ENCODE measurements around the gene TAF15. TPM values are rescaled to one million over a fixed set of nuclear protein-coding genes. Genes with fewer than 3 reads are reported as not detected.

TAF15 gene
- total RNA-seq, 4 donors from 2014 or later = 25.2 to 39.5 (median 31.6) TPM

DNA sequence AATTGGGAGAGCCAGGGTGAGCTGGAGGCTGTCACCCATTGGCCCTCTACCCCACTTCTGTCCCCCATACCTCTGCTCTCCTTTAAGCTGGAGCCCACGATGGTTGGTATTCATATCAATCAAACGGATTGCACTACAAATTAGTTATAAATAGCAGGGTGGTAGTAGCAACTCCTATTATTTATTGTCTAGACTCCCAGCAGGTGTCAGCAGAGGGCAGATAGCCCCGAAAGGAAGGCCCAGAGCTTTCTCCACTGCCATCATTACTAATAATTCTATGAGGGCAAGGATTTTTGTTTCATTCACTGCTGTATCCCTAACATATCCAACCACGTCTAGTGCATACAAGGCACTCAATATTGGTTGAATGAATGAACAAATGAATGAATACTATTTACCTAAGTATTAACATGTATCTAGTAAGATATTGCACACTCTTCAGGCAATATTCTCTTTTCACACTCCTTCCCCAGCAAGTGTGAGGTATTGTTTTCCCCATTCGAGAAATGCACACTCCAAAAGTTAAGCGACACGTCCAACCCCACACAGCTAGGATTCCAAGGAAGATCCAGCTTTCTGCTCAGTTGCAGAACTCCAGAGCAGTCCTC lies 42.3 kb upstream of the TAF15 start:
- in situ Hi-C loops (cut with MboI; ENCODE audit: low sequenced_read_pairs in 4 of 4) = loop anchor here in 2 of 4 donors (5.0 kb wide), 2 partner anchors 35 to 40 kb away; partner anchors contain the start of gene TAF15 (in 1 of the 2)
- TF ChIP-seq, protein P1, sequence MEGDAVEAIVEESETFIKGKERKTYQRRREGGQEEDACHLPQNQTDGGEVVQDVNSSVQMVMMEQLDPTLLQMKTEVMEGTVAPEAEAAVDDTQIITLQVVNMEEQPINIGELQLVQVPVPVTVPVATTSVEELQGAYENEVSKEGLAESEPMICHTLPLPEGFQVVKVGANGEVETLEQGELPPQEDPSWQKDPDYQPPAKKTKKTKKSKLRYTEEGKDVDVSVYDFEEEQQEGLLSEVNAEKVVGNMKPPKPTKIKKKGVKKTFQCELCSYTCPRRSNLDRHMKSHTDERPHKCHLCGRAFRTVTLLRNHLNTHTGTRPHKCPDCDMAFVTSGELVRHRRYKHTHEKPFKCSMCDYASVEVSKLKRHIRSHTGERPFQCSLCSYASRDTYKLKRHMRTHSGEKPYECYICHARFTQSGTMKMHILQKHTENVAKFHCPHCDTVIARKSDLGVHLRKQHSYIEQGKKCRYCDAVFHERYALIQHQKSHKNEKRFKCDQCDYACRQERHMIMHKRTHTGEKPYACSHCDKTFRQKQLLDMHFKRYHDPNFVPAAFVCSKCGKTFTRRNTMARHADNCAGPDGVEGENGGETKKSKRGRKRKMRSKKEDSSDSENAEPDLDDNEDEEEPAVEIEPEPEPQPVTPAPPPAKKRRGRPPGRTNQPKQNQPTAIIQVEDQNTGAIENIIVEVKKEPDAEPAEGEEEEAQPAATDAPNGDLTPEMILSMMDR (IDR thresholded peaks at IDR 0.05 in 4 of 5, conservative IDR thresholded peaks at IDR 0.05 in 1 of 5) = peak in 3 of 5 experiments; percentile 23 to 43 (median 32)
- TF ChIP-seq POLR2A (IDR thresholded peaks at IDR 0.05) = no peak

DNA sequence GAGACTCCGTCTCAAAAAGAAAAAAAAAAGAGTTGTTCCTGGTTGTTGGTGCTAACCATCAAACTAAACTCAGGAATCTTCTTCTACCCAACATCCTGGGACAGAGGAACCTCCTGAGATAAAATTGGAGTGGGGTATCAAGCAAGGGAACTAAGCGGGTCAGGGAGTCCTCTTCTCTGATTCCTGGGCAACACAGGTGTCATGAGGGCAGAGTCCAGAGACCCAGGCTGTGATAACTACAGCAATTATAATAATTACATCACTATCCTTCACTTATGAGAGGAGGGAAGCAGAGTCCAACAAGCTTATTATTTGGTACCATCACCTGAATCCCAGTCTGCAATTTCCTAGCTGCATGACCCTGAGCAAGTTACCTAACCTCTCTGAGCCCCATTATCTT lies 40.5 kb upstream of the TAF15 start:
- intact Hi-C loops (cut with DNase I; ENCODE audit: low total_unique reads) = no loop called here
- TF ChIP-seq POLR2A (IDR thresholded peaks at IDR 0.05) = no peak
- TF ChIP-seq, protein P1 (IDR thresholded peaks at IDR 0.05 in 4 of 5, conservative IDR thresholded peaks at IDR 0.05 in 1 of 5) = no peak

More for the DNA sequence above, 42.3 kb upstream of the TAF15 start:
- no peaks in the 10 kb centered on the region for H3K27me3 ChIP-seq
- no peak for DNase-seq
- intact Hi-C loops (cut with DNase I; ENCODE audit: low total_unique reads) = no loop called here
- no peaks in the 10 kb centered on the region for H3K36me3 ChIP-seq
- peaks cover 5 to 11% of the 10 kb centered on the region in 2 donors for H3K4me1 ChIP-seq
- no peak for ATAC-seq
- no peaks in the 10 kb centered on the region for H3K9me3 ChIP-seq
- no peak overlapping the region for H3K4me3 ChIP-seq
- no peak overlapping the region for H3K27ac ChIP-seq

DNA sequence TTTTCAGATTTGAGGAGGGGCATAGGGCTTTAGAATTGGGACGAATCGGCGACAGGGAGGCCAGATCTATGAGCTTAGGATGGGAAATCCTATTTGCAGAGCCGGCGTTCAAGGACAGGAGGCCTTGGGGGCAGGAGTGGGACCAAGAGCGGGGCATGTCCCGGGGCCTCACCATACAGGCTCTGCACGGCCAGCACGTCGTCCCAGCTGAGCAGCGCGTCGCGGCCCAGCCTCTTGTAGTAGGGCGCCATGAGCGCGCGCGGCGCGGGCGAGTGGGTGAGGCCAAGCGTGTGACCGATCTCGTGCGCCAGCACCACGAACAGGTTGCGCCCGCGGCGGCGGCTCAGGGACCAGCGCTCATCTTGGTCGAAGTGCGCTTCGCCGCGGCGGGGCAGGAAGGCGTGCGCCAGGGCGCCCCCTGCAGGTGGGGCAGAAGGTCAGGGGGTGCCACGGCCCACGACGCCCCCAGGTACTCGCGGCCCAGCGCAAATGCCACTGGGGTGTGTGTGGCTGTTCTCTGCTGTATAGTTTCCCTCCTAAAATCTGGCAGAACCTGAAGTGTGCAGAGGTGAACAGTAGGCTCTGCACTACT lies 39.3 kb upstream of the TAF15 start:
- no peaks in the 10 kb centered on the region for H3K4me1 ChIP-seq
- no peak for ATAC-seq
- TF ChIP-seq, protein P1 (IDR thresholded peaks at IDR 0.05 in 4 of 5, conservative IDR thresholded peaks at IDR 0.05 in 1 of 5) = no peak
- no peak for TF ChIP-seq POLR2A (IDR thresholded peaks at IDR 0.05)
- no peak for DNase-seq
- H3K36me3 ChIP-seq = no peaks in the 10 kb centered on the region
- H3K4me3 ChIP-seq = no peak overlapping the region
- in situ Hi-C loops (cut with MboI; ENCODE audit: low sequenced_read_pairs in 4 of 4) = loop anchor here in 2 of 4 donors (5.0 kb wide), 2 partner anchors 32 to 37 kb away; partner anchors contain the start of gene TAF15 (in 1 of the 2)
- H3K27ac ChIP-seq = no peak overlapping the region
- H3K9me3 ChIP-seq = no peaks in the 10 kb centered on the region
- intact Hi-C loops (cut with DNase I; ENCODE audit: low total_unique reads) = no loop called here
- H3K27me3 ChIP-seq = no peaks in the 10 kb centered on the region

More for the DNA sequence above, 40.5 kb upstream of the TAF15 start:
- ATAC-seq (no peak), DNase-seq (no peak)
- in situ Hi-C loops (cut with MboI; ENCODE audit: low sequenced_read_pairs in 4 of 4) = loop anchor here in 2 of 4 donors (5.0 kb wide), 2 partner anchors 34 to 39 kb away; partner anchors contain the start of gene TAF15 (in 1 of the 2)
- H3K9me3 ChIP-seq = no peaks in the 10 kb centered on the region
- no peaks in the 10 kb centered on the region for H3K27me3 ChIP-seq
- H3K36me3 ChIP-seq = no peaks in the 10 kb centered on the region
- H3K4me3 ChIP-seq = no peak overlapping the region
- H3K4me1 ChIP-seq = peaks cover 5 to 10% of the 10 kb centered on the region in 2 donors
- no peak overlapping the region for H3K27ac ChIP-seq

DNA sequence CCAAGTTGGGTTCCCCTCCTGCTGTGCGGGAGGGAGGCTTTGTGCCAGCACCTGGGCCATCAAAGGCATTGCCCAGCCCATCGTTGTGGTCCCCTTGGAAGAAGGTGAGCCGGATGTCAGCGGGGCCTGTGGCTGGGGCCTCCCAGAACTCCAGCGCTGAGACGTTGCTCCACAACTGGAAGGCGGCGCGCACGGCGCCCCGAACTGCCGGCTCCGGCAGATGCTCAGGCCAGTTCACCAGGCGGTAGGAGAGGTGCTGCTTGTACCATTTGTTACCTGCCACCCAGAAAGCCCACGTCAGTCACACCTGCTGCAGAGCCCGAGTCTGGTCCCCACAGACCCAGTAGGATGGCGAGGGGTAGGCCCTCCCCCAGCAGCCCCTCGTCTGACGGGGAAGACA lies 36.2 kb upstream of the TAF15 start:
- H3K4me1 ChIP-seq = no peaks in the 10 kb centered on the region

More for the DNA sequence above, 36.2 kb upstream of the TAF15 start:
- Histone ChIP-seq H3K9me3 (no peaks in the 10 kb centered on the region), H3K4me3 (no peak overlapping the region), H3K27ac (no peak overlapping the region), H3K36me3 (no peaks in the 10 kb centered on the region), H3K27me3 (no peaks in the 10 kb centered on the region)
- in situ Hi-C loops (cut with MboI; ENCODE audit: low sequenced_read_pairs in 4 of 4) = no loop called here
- ATAC-seq (no peak), DNase-seq (no peak)
- intact Hi-C loops (cut with DNase I; ENCODE audit: low total_unique reads) = no loop called here
- TF ChIP-seq, protein P1 (IDR thresholded peaks at IDR 0.05 in 4 of 5, conservative IDR thresholded peaks at IDR 0.05 in 1 of 5) = no peak
- TF ChIP-seq POLR2A (IDR thresholded peaks at IDR 0.05) = no peak

Measured in gastrocnemius medialis (tissue), 4 donors.